Hematopoietic multipotent progenitor cell treated with erythropoietin and hydrocortisone succinate and interleukin-3 and kit ligand, for 17 days (in vitro differentiated cells): ENCODE measurements around the gene SMAD7.

Source experiments
- DNase-seq: peaks from one replicate; pipeline ENCODE4 v3.0.0-alpha.2; 2015; ENCODE audit warnings: low spot score

The SMAD7 gene

DNA sequence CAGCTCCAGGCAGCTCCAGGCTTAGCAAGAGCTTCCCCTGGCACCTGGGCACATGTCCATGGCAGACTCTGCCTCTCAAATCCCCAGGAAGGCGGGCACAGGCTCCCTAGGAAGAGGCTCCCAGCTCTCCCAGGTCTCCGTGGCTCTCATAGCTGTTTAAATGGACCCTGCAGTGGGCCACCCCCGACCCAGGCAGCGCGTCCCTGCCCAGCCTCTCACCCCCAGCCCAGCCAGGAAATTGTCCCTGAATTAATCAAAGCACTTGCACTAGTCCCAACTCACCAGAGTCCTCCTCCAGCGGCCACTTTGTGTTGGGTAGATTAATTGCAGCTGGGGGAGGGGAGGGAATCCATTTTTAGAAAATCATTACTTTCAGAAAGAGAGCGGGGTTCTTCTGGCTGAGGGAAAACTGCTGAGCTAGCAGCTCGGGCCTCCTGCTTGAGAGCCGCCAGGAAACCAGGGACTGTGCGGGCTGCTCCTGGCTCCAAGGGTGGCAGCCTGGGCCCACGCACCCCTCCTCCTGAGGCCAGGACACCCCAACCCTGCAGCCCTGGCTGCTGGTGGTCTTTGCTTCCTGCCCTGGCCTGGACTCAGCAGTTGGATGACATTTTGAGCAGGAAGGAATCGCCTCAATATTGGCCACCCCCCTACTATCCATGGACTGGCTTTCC lies 36.0 kb downstream of the SMAD7 start:
- no peak for DNase-seq

- no peak for DNase-seq
These were observed 37.0 kb downstream of the SMAD7 start for GRCh38 chr18:48913775-48914174.

DNA sequence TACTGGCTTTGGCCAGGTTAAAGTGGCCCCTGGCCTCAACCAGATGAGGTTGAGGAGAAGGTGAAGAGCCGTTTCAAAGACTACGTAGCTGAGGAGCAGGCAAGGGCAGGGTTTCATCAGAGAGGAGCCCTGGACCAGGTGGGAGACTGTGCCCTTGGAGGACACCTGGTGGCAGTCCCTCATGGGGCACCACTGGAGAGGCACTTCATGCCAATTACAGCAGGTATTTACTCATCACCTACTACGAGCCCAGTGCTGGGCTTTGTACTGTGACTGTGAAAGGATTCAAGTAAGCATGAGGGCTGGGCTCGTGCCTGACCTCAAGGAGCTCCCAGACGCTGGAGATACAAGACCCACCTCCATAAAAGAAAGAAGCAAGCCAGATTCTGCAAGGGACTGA lies 37.6 kb downstream of the SMAD7 start:
- no peak for DNase-seq

DNA sequence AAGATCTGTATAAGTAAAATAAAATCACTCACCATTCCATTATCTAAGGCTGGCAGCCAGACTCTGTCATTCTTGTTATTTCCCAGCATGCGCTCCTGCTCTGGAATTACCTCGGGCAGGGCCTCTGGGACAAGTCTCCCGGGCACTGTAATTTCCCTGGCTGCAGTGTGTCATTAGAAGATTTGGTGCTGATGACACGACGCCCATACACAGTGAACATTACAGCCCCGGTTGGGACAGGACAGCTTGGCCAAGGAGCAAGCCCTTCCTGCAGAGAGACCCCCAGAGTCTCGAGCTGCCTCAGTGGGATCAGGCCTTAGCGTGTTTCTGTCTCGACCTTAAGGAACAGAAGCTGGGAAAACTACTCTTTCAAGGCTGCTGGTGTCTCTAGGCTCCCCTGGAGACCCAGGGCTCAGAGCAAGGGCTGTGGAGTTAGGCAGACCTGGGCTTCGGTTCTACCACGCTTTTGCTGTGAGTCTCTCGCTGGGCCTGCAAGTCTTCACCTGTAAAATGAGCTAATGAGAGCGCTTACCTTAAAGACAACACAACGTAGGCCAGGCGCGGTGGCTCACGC lies 39.7 kb downstream of the SMAD7 start:
- DNase-seq, result no peak

GRCh38 chr18:48909721-48910120 lies 41.0 kb downstream of the SMAD7 start:
- no peak for DNase-seq

DNA sequence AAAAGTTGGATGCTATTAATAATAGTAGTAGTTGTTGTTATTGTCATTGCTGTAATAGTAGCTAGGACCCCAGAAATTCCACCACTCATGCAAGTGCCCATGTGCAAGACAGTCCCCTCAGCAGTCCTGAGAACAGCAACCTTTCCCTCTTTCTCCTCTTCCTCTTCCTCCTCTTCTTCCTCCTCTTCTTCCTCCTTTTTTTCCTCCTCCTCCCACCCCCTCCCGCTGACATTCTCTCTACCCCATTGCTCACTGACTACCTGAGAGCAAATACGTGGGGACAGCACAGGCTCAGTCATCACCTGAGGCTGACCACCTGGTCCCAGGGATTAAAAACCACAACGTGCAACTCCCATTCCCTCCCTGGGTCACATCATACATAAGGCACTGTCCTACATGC lies 41.8 kb downstream of the SMAD7 start:
- no peak for DNase-seq

GRCh38 chr18:48905513-48905912 lies 45.3 kb downstream of the SMAD7 start:
- DNase-seq, result no peak

- DNase-seq, result no peak
These were observed 45.8 kb downstream of the SMAD7 start for GRCh38 chr18:48904847-48905394.

- DNase-seq, result no peak
These were observed 46.7 kb downstream of the SMAD7 start for GRCh38 chr18:48904091-48904490.

DNA sequence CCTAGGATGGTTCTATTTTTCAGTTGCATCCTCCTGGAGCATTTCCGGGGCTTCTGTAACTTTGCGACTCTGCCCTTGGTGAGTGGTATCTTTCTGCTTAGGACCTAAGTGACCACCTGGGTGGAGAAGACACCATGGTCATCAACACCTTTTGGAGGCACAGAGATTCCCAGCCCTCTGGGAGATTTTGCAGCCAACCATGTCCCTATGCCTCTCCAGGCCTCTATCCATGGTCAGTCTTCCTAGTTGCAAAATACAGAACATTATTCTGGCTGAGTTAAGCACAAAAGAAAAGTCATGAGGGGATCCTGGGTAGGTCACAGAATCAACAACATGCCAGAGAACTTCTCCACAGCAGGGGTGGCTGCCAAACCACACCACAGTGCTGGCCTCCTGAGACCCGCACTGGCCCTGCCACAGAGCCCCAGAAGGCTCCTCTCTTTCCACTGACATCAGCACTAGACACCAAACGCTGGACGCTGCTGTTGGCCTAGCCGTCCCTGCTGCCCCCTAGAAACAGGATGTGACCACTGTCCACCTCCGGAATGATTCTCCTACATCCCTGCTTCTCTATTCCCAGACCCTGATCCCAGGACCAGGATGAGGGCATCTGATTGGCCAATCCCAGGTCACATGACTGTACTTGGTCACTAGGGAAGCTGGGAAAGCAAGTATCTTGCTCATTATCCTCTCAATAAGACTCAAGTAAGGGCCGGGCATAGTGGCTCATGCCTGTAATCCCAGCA lies 47.7 kb downstream of the SMAD7 start:
- DNase-seq, result no peak

DNA sequence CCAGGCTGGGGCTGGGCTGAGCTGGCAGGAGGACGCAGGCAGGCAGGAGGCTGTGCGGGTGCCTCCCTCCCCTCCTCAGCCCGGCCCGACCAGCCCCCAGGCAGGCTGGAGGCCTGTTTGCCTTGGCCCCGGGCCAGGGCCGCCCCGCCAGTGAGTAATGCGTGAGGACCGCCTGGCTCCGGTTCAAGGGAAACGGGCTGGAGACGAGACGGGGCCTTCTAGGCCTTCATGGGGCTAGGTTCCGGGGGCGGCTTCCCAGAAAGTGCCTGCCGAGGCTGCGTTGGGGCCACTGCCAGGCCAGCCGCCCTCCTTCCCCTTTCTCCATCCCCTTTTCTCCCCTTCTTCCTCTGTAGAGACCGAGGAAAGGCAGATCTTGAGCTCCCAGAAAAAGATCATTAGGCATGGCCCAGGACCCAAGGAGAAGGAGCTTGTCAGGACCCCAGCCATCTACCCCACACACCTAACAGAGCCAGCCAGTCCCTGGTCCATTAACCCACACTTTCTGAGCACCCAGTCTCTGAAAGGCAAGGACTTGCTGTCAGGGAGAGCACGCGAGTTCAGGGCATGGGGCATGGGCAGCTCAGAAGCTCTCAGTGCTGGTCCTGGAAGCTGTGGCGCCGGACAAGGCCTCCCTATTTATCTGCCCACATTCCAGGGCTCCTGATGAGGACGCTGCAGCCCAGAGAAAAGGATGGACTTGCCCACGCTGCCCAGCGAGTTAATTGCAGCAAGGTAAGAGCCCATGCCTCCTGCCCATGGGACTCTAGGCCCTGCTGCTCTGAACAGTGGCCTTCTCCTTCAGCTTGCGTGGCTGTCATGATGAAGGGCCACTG lies 48.5 kb downstream of the SMAD7 start:
- no peak for DNase-seq

GRCh38 chr18:48901145-48902022 lies 49.4 kb downstream of the SMAD7 start:
- DNase-seq, result no peak

DNA sequence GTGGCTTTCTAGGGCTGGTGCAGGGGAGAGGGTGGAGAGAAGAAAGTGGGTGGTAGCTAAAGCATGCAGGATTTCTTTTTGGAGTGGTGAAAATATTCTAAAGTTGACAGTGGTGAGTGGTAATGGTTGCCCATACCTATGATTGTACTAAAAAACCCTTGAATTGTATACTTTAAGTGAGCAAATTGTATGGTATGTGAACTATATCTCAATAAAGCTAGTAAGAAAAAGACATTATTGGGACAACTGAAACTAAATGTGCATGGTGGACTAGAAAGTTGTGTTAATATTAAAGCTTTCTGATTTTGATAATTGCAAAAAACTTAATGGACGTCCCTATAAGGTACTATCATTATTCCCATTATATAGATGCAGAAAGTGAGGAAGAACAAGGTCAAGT lies 50.3 kb downstream of the SMAD7 start:
- no peak for DNase-seq

GRCh38 chr18:48899558-48900174 lies 51.1 kb downstream of the SMAD7 start:
- DNase-seq, result no peak

DNA sequence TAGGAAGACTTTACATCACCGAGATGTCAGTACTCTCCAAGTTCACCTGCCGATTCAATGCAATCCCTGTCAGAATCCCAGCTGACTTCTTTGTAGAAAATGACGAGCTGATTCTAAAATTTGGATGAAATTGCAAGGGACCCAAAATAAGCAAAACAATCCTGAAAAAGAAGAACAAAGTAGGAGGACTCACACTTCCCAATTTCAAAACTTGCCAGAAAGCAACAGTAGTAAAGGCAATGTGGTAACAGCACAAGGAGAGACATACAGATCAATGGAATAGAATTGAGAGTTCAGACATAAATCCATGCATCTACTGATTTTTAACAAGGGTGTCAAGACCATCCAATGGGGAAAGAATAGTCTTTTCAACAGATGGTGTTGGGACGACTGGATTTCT lies 52.2 kb downstream of the SMAD7 start:
- no peak for DNase-seq

GRCh38 chr18:48897531-48897930 lies 53.2 kb downstream of the SMAD7 start:
- DNase-seq, result no peak

- DNase-seq, result no peak
These were observed 53.8 kb downstream of the SMAD7 start for GRCh38 chr18:48896875-48897511.

GRCh38 chr18:48896326-48896874 lies 54.4 kb downstream of the SMAD7 start:
- DNase-seq, result no peak

DNA sequence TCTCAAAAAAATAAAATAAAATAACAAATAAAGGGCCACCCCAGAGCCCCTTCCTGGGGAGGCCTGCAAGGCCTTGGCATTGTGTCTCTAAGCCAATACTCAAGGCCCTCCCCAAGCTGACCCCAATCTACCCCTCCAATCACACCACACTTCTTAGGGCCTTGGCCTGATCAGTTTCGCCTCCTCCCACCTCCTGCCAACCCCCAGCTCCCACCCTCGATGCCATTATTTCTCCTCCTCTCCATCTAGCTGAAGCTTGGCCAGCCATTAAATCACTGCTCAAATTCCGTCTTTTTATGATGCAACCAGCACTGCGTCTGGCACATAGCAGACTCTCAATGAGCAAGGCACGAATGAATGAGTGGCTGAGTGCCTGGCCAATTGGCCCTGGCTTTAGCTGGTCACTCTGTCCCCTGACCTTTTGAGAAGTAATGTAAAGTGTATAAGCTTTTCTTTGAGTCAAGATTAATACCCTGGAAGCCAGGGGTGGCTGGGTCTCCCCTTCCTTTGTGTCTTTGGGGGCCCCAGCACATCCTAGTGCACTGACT lies 55.9 kb downstream of the SMAD7 start:
- no peak for DNase-seq
